K562 (cell line): ENCODE results near the gene RSRP1. TPM values are rescaled to one million over a fixed set of nuclear protein-coding genes. Genes with fewer than 3 reads are reported as not detected.
A peak's percentile ranks its signal among the peaks of the same experiment; 100 is the strongest.

Source experiments
- CBX1 ChIP-seq: sonication (generic); IDR thresholded peaks from 2 replicates; pipeline ENCODE4 v1.6.1; 2016; ENCODE audit warnings: antibody characterized with exemption, low read depth, mild to moderate bottlenecking
- CBX8 ChIP-seq: fragments of 200-600 bp; sonication (generic); IDR thresholded peaks from 2 replicates; pipeline ENCODE4 v1.6.1; 2012; ENCODE audit warnings: borderline replicate concordance, mixed run types, low read depth, mild to moderate bottlenecking, moderate library complexity, mixed read lengths, low read length, control low read depth, inconsistent platforms; ENCODE audit not compliant: poor library complexity, severe bottlenecking; ENCODE audit errors: extremely low read depth
- CREB1 ChIP-seq, 2 experiments: sonication (generic) in 1 of 2; formaldehyde crosslinking in 1 of 2; IDR thresholded peaks; 2 replicates each; pipeline versions ENCODE4 v1.6.1 to v1.8.0; 2012 to 2022; ENCODE audit warnings: inconsistent platforms in 1 of 2, mild to moderate bottlenecking in 1 of 2, missing genetic modification reagents in 1 of 2, moderate library complexity in 1 of 2
- CXXC5 ChIP-seq: fragments of 250-450 bp; sonication (Bioruptor Pico); IDR thresholded peaks from 2 replicates; pipeline ENCODE4 v1.8.0; 2022; ENCODE audit warnings: inconsistent platforms, mild to moderate bottlenecking, moderate library complexity
- GTF2E2 ChIP-seq: fragments of 200-800 bp; sonication (Bioruptor generic); IDR thresholded peaks from 2 replicates; pipeline ENCODE4 v1.6.1; 2016; ENCODE audit warnings: missing genetic modification characterization, missing compliant biosample characterization
- HDAC1 ChIP-seq, 2 experiments: fragments of 450-650 bp; IDR thresholded peaks; 2 replicates each; pipeline ENCODE4 v1.6.1; 2016 to 2017; ENCODE audit warnings: inconsistent platforms in 1 of 2, mild to moderate bottlenecking in 1 of 2, moderate library complexity in 1 of 2
- NR2C2 ChIP-seq, 2 experiments: fragments of 200-800 bp in 1 of 2; sonication (Bioruptor generic) in 1 of 2; sonication (generic) in 1 of 2; formaldehyde crosslinking in 1 of 2; IDR thresholded peaks; 2 replicates each; pipeline versions ENCODE4 v1.6.1 to v1.8.0; 2016 to 2022; ENCODE audit warnings: mild to moderate bottlenecking in 1 of 2, missing compliant biosample characterization in 1 of 2, missing genetic modification characterization in 1 of 2, missing genetic modification reagents in 1 of 2
- PHB2 ChIP-seq: fragments of 450-650 bp; IDR thresholded peaks from 2 replicates; pipeline ENCODE4 v1.6.1; 2017; ENCODE audit warnings: low read depth
- PPARD ChIP-seq: fragments of 250-450 bp; sonication (Bioruptor Pico); IDR thresholded peaks from 2 replicates; pipeline ENCODE4 v1.8.0; 2022; ENCODE audit warnings: inconsistent platforms, mild to moderate bottlenecking, moderate library complexity
- RB1 ChIP-seq: fragments of 450-650 bp; IDR thresholded peaks from 2 replicates; pipeline ENCODE4 v1.6.1; 2017; ENCODE audit warnings: low read depth, mild to moderate bottlenecking
- RBM15 ChIP-seq: fragments of 200-400 bp; formaldehyde crosslinking; IDR thresholded peaks from 2 replicates; pipeline ENCODE4 v1.6.1; 2018; ENCODE audit warnings: mild to moderate bottlenecking, low read length, moderate library complexity; ENCODE audit not compliant: insufficient read depth
- SMARCB1 ChIP-seq: IDR thresholded peaks from 2 replicates; pipeline ENCODE4 v1.6.1; 2011; ENCODE audit warnings: improper control_type of control experiment, low read depth; ENCODE audit not compliant: insufficient read length
- ZNF133 ChIP-seq: fragments of 250-450 bp; sonication (Bioruptor Pico); IDR thresholded peaks from 2 replicates; pipeline ENCODE4 v1.4.0; 2020; ENCODE audit warnings: mild to moderate bottlenecking
- ZNF224 ChIP-seq: sonication (generic); formaldehyde crosslinking; IDR thresholded peaks from 2 replicates; pipeline ENCODE4 v1.8.0; 2022; ENCODE audit warnings: mild to moderate bottlenecking, missing genetic modification reagents
- ZNF584 ChIP-seq: fragments of 200-800 bp; sonication (Bioruptor generic); IDR thresholded peaks from 2 replicates; pipeline ENCODE4 v1.6.1; 2016; ENCODE audit warnings: low read depth, mild to moderate bottlenecking, missing genetic modification characterization, missing compliant biosample characterization
- polyA plus RNA-seq, 8 experiments: library from polyadenylated mRNA; depleted of rRNA in 4 of 8; stranded (reverse) in 5 of 8; unstranded in 3 of 8; fragments of >200 nt; fragmentation: Nextera tagmentation in 2 of 8; fragmentation: Illumina TruSeq in 1 of 8; extraction: Ambion mirVana in 2 of 8; extraction: Trizol in 1 of 8; gene quantifications; 2 replicates each; pipeline versions ENCODE4 v1.2.1 to v1.2.3, GENCODE V29; 2011 to 2014; ENCODE audit warnings: inconsistent platforms in 1 of 8, missing spikeins in 1 of 8
- total RNA-seq, 7 experiments: library from RNA; depleted of rRNA in 6 of 7; stranded (reverse); fragments of >200 nt in 6 of 7; fragmentation: Illumina TruSeq in 2 of 7; extraction: Trizol in 2 of 7; gene quantifications; 2 replicates each; pipeline versions ENCODE4 v1.2.1 to v1.2.3, GENCODE V29; 2011 to 2021; ENCODE audit warnings: low replicate concordance in 1 of 7
- TF ChIP-seq, protein P1 (sequence below): fragments of 250-450 bp; sonication (Bioruptor Pico); IDR thresholded peaks from 2 replicates; pipeline ENCODE4 v1.4.0; 2020; ENCODE audit warnings: mild to moderate bottlenecking, moderate library complexity
- TF ChIP-seq, protein P2 (sequence below): sonication (generic); formaldehyde crosslinking; IDR thresholded peaks from 2 replicates; pipeline ENCODE4 v1.8.1; 2023; ENCODE audit warnings: mild to moderate bottlenecking, missing genetic modification reagents
- TF ChIP-seq, protein P3 (sequence below): IDR thresholded peaks from 3 replicates; pipeline ENCODE4 v1.6.1; 2011; ENCODE audit warnings: borderline replicate concordance, mild to moderate bottlenecking, moderate library complexity; ENCODE audit not compliant: insufficient read length; ENCODE audit errors: extremely low read depth

The RSRP1 gene
- total and polyA plus RNA-seq, 9 of the 15 experiments (the other 6 are each of a cell fraction or from before 2014, with no cell fraction given) = 27.2 to 283 (median 146) TPM

DNA sequence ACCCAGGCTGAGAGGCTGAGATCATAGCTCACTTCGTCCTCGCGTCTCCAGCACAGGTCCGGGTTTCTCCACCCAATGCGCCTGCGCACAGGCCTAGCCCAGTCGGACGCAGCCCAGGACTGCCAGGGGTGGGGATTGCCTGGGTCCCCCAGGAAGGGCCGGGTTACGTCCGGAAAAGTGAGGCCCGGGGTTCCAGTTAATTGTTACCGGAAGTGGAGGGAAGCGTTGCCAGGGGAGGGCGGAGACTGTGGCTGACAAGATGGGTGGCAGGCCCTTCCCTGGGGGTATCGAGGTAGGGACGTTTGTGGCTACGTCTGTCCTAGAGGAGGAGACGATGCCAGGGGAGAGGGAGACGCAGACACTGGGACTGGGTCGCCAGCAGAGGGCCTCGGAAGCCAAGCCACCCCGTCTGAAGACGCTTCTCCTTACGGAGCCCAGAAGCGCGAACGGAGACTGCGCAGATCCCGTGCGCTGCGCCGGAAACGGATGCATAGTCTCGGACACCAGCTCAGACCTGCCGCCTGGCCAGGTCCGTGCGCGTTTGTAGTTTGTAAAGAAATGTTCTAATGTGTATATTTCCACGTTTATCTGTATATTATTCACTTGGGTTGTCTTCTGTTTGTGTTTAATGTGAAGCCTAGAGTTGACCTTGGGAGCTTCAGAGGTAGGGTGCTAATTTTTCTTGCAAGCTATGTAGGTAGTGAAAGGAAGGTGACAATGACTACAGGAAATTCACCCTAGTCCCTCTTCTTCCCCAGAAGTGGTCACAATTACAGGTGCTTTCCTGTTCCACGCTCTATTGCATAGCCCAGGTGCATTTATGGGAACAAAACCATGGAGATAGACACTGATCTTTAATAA is 7.3 kb downstream of the RSRP1 start (continued):
- TF ChIP-seq, protein P1, sequence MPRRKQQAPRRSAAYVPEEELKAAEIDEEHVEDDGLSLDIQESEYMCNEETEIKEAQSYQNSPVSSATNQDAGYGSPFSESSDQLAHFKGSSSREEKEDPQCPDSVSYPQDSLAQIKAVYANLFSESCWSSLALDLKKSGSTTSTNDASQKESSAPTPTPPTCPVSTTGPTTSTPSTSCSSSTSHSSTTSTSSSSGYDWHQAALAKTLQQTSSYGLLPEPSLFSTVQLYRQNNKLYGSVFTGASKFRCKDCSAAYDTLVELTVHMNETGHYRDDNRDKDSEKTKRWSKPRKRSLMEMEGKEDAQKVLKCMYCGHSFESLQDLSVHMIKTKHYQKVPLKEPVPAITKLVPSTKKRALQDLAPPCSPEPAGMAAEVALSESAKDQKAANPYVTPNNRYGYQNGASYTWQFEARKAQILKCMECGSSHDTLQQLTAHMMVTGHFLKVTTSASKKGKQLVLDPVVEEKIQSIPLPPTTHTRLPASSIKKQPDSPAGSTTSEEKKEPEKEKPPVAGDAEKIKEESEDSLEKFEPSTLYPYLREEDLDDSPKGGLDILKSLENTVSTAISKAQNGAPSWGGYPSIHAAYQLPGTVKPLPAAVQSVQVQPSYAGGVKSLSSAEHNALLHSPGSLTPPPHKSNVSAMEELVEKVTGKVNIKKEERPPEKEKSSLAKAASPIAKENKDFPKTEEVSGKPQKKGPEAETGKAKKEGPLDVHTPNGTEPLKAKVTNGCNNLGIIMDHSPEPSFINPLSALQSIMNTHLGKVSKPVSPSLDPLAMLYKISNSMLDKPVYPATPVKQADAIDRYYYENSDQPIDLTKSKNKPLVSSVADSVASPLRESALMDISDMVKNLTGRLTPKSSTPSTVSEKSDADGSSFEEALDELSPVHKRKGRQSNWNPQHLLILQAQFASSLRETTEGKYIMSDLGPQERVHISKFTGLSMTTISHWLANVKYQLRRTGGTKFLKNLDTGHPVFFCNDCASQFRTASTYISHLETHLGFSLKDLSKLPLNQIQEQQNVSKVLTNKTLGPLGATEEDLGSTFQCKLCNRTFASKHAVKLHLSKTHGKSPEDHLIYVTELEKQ (CRISPR knock-in tag) = no peak
- TF ChIP-seq, protein P2, sequence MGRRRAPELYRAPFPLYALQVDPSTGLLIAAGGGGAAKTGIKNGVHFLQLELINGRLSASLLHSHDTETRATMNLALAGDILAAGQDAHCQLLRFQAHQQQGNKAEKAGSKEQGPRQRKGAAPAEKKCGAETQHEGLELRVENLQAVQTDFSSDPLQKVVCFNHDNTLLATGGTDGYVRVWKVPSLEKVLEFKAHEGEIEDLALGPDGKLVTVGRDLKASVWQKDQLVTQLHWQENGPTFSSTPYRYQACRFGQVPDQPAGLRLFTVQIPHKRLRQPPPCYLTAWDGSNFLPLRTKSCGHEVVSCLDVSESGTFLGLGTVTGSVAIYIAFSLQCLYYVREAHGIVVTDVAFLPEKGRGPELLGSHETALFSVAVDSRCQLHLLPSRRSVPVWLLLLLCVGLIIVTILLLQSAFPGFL = no peak
- TF ChIP-seq CXXC5 (CRISPR knock-in tag) (peak; percentile 87; the same call in 1 of the 2 replicates), SMARCB1 (no peak), NR2C2 (CRISPR knock-in tag; IDR thresholded peaks at IDR 0.05) (peak; percentile 78), NR2C2 (tag; IDR thresholded peaks at IDR 0.05) (0 out of 2 replicates have a peak, but pooled peaks have one; percentile 37), ZNF584 (CRISPR knock-in tag) (no peak), CREB1 (IDR thresholded peaks at IDR 0.05) (peak; percentile 37; the same call in 1 of the 2 replicates), CREB1 (CRISPR knock-in tag; IDR thresholded peaks at IDR 0.05) (peak; percentile 76), RBM15 (no peak), PHB2 (no peak), RB1 (peak; percentile 89), CBX1 (peak; percentile 71), GTF2E2 (tag) (no peak; the same call in 1 of the 2 replicates), ZNF133 (CRISPR knock-in tag) (no peak), HDAC1 (IDR thresholded peaks at IDR 0.05) (peak in 1 of 2 experiments; percentile 74; a peak in 1 of 4 replicates), PPARD (CRISPR knock-in tag) (no peak), ZNF224 (CRISPR knock-in tag) (no peak), CBX8 (no peak)
- TF ChIP-seq, protein P3, sequence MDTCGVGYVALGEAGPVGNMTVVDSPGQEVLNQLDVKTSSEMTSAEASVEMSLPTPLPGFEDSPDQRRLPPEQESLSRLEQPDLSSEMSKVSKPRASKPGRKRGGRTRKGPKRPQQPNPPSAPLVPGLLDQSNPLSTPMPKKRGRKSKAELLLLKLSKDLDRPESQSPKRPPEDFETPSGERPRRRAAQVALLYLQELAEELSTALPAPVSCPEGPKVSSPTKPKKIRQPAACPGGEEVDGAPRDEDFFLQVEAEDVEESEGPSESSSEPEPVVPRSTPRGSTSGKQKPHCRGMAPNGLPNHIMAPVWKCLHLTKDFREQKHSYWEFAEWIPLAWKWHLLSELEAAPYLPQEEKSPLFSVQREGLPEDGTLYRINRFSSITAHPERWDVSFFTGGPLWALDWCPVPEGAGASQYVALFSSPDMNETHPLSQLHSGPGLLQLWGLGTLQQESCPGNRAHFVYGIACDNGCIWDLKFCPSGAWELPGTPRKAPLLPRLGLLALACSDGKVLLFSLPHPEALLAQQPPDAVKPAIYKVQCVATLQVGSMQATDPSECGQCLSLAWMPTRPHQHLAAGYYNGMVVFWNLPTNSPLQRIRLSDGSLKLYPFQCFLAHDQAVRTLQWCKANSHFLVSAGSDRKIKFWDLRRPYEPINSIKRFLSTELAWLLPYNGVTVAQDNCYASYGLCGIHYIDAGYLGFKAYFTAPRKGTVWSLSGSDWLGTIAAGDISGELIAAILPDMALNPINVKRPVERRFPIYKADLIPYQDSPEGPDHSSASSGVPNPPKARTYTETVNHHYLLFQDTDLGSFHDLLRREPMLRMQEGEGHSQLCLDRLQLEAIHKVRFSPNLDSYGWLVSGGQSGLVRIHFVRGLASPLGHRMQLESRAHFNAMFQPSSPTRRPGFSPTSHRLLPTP = no peak
